Measurements from ENCODE around the gene ARHGEF17.

DNA sequence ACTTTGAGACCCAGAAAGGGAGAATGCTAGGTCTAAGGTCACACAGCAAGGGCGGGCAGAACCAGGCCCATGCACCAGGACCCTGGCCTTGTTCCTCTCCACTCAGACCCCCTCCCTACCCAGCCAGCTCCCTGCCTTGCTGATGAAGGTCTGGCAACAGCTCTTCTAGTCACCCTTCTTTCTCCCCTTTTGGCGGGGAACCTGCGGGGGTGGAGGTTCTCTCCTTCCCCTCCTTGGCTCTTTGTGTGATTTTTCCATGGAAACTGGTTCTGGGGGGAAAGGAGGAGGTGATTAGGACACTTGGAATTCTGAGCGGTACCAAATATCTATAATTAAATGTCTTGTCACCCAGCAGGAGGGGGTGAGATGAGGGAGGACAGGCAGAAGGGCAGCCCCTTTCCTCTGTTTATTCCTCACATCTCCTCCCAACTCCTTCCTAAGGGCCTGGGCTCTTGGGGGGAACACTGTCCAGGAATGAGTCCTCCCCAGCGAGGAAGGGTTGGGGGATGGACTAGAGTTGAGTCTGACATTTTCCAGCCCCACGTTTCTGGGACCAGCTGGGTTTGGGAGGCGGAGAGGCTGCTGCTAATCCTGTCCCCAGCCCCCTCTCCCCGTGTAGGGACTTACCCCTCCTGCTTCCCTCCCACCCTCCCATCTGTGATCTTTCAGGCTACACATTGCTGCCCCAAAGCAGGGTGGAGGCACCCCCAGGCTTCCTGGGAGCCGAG, 7.4 kb downstream of the ARHGEF17 start:
- TF ChIP-seq, protein P1, sequence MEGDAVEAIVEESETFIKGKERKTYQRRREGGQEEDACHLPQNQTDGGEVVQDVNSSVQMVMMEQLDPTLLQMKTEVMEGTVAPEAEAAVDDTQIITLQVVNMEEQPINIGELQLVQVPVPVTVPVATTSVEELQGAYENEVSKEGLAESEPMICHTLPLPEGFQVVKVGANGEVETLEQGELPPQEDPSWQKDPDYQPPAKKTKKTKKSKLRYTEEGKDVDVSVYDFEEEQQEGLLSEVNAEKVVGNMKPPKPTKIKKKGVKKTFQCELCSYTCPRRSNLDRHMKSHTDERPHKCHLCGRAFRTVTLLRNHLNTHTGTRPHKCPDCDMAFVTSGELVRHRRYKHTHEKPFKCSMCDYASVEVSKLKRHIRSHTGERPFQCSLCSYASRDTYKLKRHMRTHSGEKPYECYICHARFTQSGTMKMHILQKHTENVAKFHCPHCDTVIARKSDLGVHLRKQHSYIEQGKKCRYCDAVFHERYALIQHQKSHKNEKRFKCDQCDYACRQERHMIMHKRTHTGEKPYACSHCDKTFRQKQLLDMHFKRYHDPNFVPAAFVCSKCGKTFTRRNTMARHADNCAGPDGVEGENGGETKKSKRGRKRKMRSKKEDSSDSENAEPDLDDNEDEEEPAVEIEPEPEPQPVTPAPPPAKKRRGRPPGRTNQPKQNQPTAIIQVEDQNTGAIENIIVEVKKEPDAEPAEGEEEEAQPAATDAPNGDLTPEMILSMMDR (IDR thresholded peaks at IDR 0.05) = no peak
- no peak for TF ChIP-seq POLR2A (IDR thresholded peaks at IDR 0.05)

Measured in Peyer's patch (tissue), 4 donors.